HG03432 (cell line): ENCODE results near the gene TRAP1.

Experiments used
- ATAC-seq: cut with Tn5 transposase; IDR thresholded peaks from one replicate; pipeline ENCODE4 v1.9.1; 2021; ENCODE audit warnings: mild to moderate bottlenecking, moderate library complexity; ENCODE audit not compliant: unreplicated experiment

TRAP1 gene

GRCh38 chr16:3737181-3737580 lies 19.9 kb upstream of the TRAP1 start:
- no peak for ATAC-seq

GRCh38 chr16:3736116-3736515 lies 18.8 kb upstream of the TRAP1 start:
- no peak for ATAC-seq

- no peak for ATAC-seq
Measured at GRCh38 chr16:3735541-3735940, 18.2 kb upstream of the TRAP1 start.

GRCh38 chr16:3734758-3735221 lies 17.5 kb upstream of the TRAP1 start:
- no peak for ATAC-seq

- no peak for ATAC-seq
Measured at GRCh38 chr16:3734084-3734757, 16.9 kb upstream of the TRAP1 start.

- ATAC-seq = no peak
Measured at GRCh38 chr16:3732171-3732570, 14.8 kb upstream of the TRAP1 start.

- no peak for ATAC-seq
Measured at GRCh38 chr16:3731126-3731935, 14.0 kb upstream of the TRAP1 start.

GRCh38 chr16:3730161-3731125 lies 13.1 kb upstream of the TRAP1 start:
- ATAC-seq = no peak

GRCh38 chr16:3729161-3730112 lies 12.1 kb upstream of the TRAP1 start:
- ATAC-seq = no peak

- no peak for ATAC-seq
Measured at GRCh38 chr16:3728424-3729160, 11.3 kb upstream of the TRAP1 start.

GRCh38 chr16:3727806-3728381 lies 10.6 kb upstream of the TRAP1 start:
- no peak for ATAC-seq

GRCh38 chr16:3726021-3726687 lies 8.8 kb upstream of the TRAP1 start:
- no peak for ATAC-seq

GRCh38 chr16:3725276-3725675 lies 8.0 kb upstream of the TRAP1 start:
- ATAC-seq = no peak

GRCh38 chr16:3722508-3722907 lies 5.2 kb upstream of the TRAP1 start:
- ATAC-seq = no peak

- no peak for ATAC-seq
Measured at GRCh38 chr16:3720418-3720817, 3.1 kb upstream of the TRAP1 start.

- no peak for ATAC-seq
Measured at GRCh38 chr16:3718628-3719027, 1.3 kb upstream of the TRAP1 start.

GRCh38 chr16:3718019-3718391 lies 681 bp upstream of the TRAP1 start:
- no peak for ATAC-seq

GRCh38 chr16:3716831-3717234 lies 491 bp downstream of the TRAP1 start:
- peak; percentile 26 for ATAC-seq

- no peak for ATAC-seq
Measured at GRCh38 chr16:3715430-3715829, 1.9 kb downstream of the TRAP1 start.
